Measurements from ENCODE around the gene DIS3L2.

GRCh38 chr2:232296776-232297525, 335.4 kb downstream of the DIS3L2 start:
- TF ChIP-seq CTCF (IDR thresholded peaks at IDR 0.05) (no peak), NR1H2 (CRISPR knock-in tag; IDR thresholded peaks at IDR 0.05) (no peak), NFYB (CRISPR knock-in tag; conservative IDR thresholded peaks at IDR 0.05; ENCODE audit: low read depth) (no peak)

Measured in WTC11 (cell line).